Measurements from ENCODE around the gene KCNIP1.

The KCNIP1 gene

GRCh38 chr5:170632266-170632984 lies 128.6 kb downstream of the KCNIP1 start:
- peaks cover 3% of the 10 kb centered on the region for H3K36me3 Mint-ChIP-seq (ENCODE audit: insufficient read depth)
- H3K4me3 Mint-ChIP-seq, result peak overlapping the region; percentile 60 to 82
- H3K4me1 Mint-ChIP-seq (ENCODE audit: low read depth in 2 of 2), result peaks cover 15% of the 10 kb centered on the region in 2 donors
- ATAC-seq (replicated peaks) (no peak), DNase-seq (no peak)
- H3K27ac Mint-ChIP-seq, result peak overlapping the region in 1 of 2 donors; percentile 78
- no peaks in the 10 kb centered on the region for H3K9me3 Mint-ChIP-seq
- H3K27me3 Mint-ChIP-seq, result peaks cover 12 to 26% of the 10 kb centered on the region in 2 donors

GRCh38 chr5:170632985-170633234 lies 129.1 kb downstream of the KCNIP1 start:
- Mint-ChIP-seq H3K27me3 (peaks cover 12 to 21% of the 10 kb centered on the region in 2 donors), H3K4me1 (ENCODE audit: low read depth in 2 of 2) (peaks cover 15% of the 10 kb centered on the region in 2 donors), H3K4me3 (peak overlapping the region; percentile 60 to 82), H3K27ac (peak overlapping the region in 1 of 2 donors; percentile 78), H3K9me3 (no peaks in the 10 kb centered on the region), H3K36me3 (ENCODE audit: insufficient read depth) (peaks cover 1% of the 10 kb centered on the region)
- ATAC-seq (replicated peaks) (peak; percentile 45), DNase-seq (peak; percentile 22 to 40 (median 27))

- DNase-seq, result no peak
- no peaks in the 10 kb centered on the region for H3K36me3 Mint-ChIP-seq (ENCODE audit: insufficient read depth)
- H3K4me1 Mint-ChIP-seq (ENCODE audit: low read depth in 2 of 2), result peaks cover 15% of the 10 kb centered on the region in 2 donors
- H3K4me3 Mint-ChIP-seq, result peak overlapping the region; percentile 60 to 82
- peaks cover 13 to 17% of the 10 kb centered on the region in 2 donors for H3K27me3 Mint-ChIP-seq
- peak overlapping the region in 1 of 2 donors; percentile 78 for H3K27ac Mint-ChIP-seq
- ATAC-seq (replicated peaks), result peak; percentile 16
- no peaks in the 10 kb centered on the region for H3K9me3 Mint-ChIP-seq
Measured at GRCh38 chr5:170633235-170634081, 129.6 kb downstream of the KCNIP1 start.

GRCh38 chr5:170634256-170634990 lies 130.6 kb downstream of the KCNIP1 start:
- H3K4me1 Mint-ChIP-seq (ENCODE audit: low read depth in 2 of 2), result peaks cover 17 to 18% of the 10 kb centered on the region in 2 donors
- H3K27ac Mint-ChIP-seq, result no peak overlapping the region
- H3K36me3 Mint-ChIP-seq (ENCODE audit: insufficient read depth), result no peaks in the 10 kb centered on the region
- H3K9me3 Mint-ChIP-seq, result no peaks in the 10 kb centered on the region
- peaks cover 9 to 23% of the 10 kb centered on the region in 2 donors for H3K27me3 Mint-ChIP-seq
- peak overlapping the region in 1 of 2 donors; percentile 82 for H3K4me3 Mint-ChIP-seq
- DNase-seq, result no peak
- no peak for ATAC-seq (replicated peaks)

GRCh38 chr5:170635706-170636105 lies 131.9 kb downstream of the KCNIP1 start:
- H3K9me3 Mint-ChIP-seq, result no peaks in the 10 kb centered on the region
- no peak for ATAC-seq (replicated peaks)

GRCh38 chr5:170636206-170636605 lies 132.4 kb downstream of the KCNIP1 start:
- H3K27ac Mint-ChIP-seq, result no peak overlapping the region
- H3K27me3 Mint-ChIP-seq, result peaks cover 0 to 27% of the 10 kb centered on the region in 2 donors
- H3K4me1 Mint-ChIP-seq (ENCODE audit: low read depth in 2 of 2), result peaks cover 17 to 18% of the 10 kb centered on the region in 2 donors
- no peaks in the 10 kb centered on the region for H3K36me3 Mint-ChIP-seq (ENCODE audit: insufficient read depth)
- no peaks in the 10 kb centered on the region for H3K9me3 Mint-ChIP-seq
- ATAC-seq (replicated peaks), result no peak
- H3K4me3 Mint-ChIP-seq, result no peak overlapping the region
- no peak for DNase-seq

More at GRCh38 chr5:170635706-170636105, 131.9 kb downstream of the KCNIP1 start:
- no peak for DNase-seq
- Mint-ChIP-seq H3K4me3 (no peak overlapping the region), H3K36me3 (ENCODE audit: insufficient read depth) (no peaks in the 10 kb centered on the region), H3K4me1 (ENCODE audit: low read depth in 2 of 2) (peaks cover 17 to 18% of the 10 kb centered on the region in 2 donors), H3K27ac (no peak overlapping the region), H3K27me3 (peaks cover 0 to 27% of the 10 kb centered on the region in 2 donors)

- peaks cover 17 to 18% of the 10 kb centered on the region in 2 donors for H3K4me1 Mint-ChIP-seq (ENCODE audit: low read depth in 2 of 2)
- ATAC-seq (replicated peaks), result no peak
- DNase-seq, result no peak
- peaks cover 0 to 27% of the 10 kb centered on the region in 2 donors for H3K27me3 Mint-ChIP-seq
- H3K27ac Mint-ChIP-seq, result no peak overlapping the region
- no peaks in the 10 kb centered on the region for H3K36me3 Mint-ChIP-seq (ENCODE audit: insufficient read depth)
- H3K4me3 Mint-ChIP-seq, result no peak overlapping the region
- no peaks in the 10 kb centered on the region for H3K9me3 Mint-ChIP-seq
Measured at GRCh38 chr5:170636801-170637477, 133.1 kb downstream of the KCNIP1 start.

GRCh38 chr5:170638051-170638450 lies 134.2 kb downstream of the KCNIP1 start:
- ATAC-seq (replicated peaks) (no peak), DNase-seq (no peak)
- H3K4me1 Mint-ChIP-seq (ENCODE audit: low read depth in 2 of 2), result peaks cover 11 to 15% of the 10 kb centered on the region in 2 donors
- H3K36me3 Mint-ChIP-seq (ENCODE audit: insufficient read depth), result no peaks in the 10 kb centered on the region
- peaks cover 0 to 32% of the 10 kb centered on the region in 2 donors for H3K27me3 Mint-ChIP-seq
- H3K9me3 Mint-ChIP-seq, result no peaks in the 10 kb centered on the region
- H3K27ac Mint-ChIP-seq, result no peak overlapping the region
- H3K4me3 Mint-ChIP-seq, result no peak overlapping the region

- ATAC-seq (replicated peaks) (no peak), DNase-seq (peak; percentile 35 to 43 (median 36))
- Mint-ChIP-seq H3K36me3 (ENCODE audit: insufficient read depth) (no peaks in the 10 kb centered on the region), H3K27ac (no peak overlapping the region), H3K27me3 (peaks cover 0 to 36% of the 10 kb centered on the region in 2 donors), H3K4me3 (no peak overlapping the region), H3K9me3 (no peaks in the 10 kb centered on the region), H3K4me1 (ENCODE audit: low read depth in 2 of 2) (peaks cover 7 to 10% of the 10 kb centered on the region in 2 donors)
Measured at GRCh38 chr5:170638454-170639220, 134.8 kb downstream of the KCNIP1 start.

- ATAC-seq (replicated peaks), result no peak
- Mint-ChIP-seq H3K27me3 (peaks cover 0 to 29% of the 10 kb centered on the region in 2 donors), H3K9me3 (no peaks in the 10 kb centered on the region), H3K36me3 (ENCODE audit: insufficient read depth) (no peaks in the 10 kb centered on the region), H3K4me1 (ENCODE audit: low read depth in 2 of 2) (peaks cover 2 to 5% of the 10 kb centered on the region in 2 donors), H3K27ac (no peak overlapping the region), H3K4me3 (no peak overlapping the region)
- no peak for DNase-seq
Measured at GRCh38 chr5:170639221-170639925, 135.6 kb downstream of the KCNIP1 start.

GRCh38 chr5:170640731-170641588 lies 137.1 kb downstream of the KCNIP1 start:
- Mint-ChIP-seq H3K4me3 (no peak overlapping the region), H3K27me3 (peaks cover 0 to 26% of the 10 kb centered on the region in 2 donors), H3K36me3 (ENCODE audit: insufficient read depth) (no peaks in the 10 kb centered on the region), H3K27ac (no peak overlapping the region), H3K4me1 (ENCODE audit: low read depth in 2 of 2) (peaks cover 2 to 3% of the 10 kb centered on the region in 2 donors), H3K9me3 (no peaks in the 10 kb centered on the region)
- no peak for DNase-seq
- ATAC-seq (replicated peaks), result no peak
